Neural progenitor cell (in vitro differentiated cells): Measurements from ENCODE around the gene SBNO1.

ENCODE experiments used
- CTCF ChIP-seq: fragments of 200-600 bp; sonication (generic); IDR thresholded peaks from 2 replicates; pipeline ENCODE4 v1.5.1; 2017; ENCODE audit warnings: antibody characterized with exemption, mild to moderate bottlenecking
- EZH2 ChIP-seq: fragments of 200-600 bp; sonication (generic); IDR thresholded peaks from 2 replicates; pipeline ENCODE4 v1.6.1; 2017; ENCODE audit warnings: antibody characterized with exemption, mild to moderate bottlenecking, moderate library complexity
- EZH2phosphoT487 ChIP-seq: fragments of 200-600 bp; sonication (generic); IDR thresholded peaks from 2 replicates; pipeline ENCODE4 v1.6.1; 2017; ENCODE audit warnings: antibody characterized with exemption

- no peak for TF ChIP-seq CTCF
- no peak for TF ChIP-seq EZH2
- TF ChIP-seq EZH2phosphoT487 = no peak
Observed at GRCh38 chr12:123260081-123260480, 104.6 kb downstream of the SBNO1 start.
